A375 (cell line): ENCODE measurements around the gene SEC23B. TPM values are rescaled to one million over a fixed set of nuclear protein-coding genes. Genes with fewer than 3 reads are reported as not detected.

Source experiments
- small RNA-seq: library from RNA; depleted of rRNA; stranded (forward); fragments of <200 nt; gene quantifications from one replicate; pipeline ENCODE3, GENCODE V24; 2014
- total RNA-seq: library from RNA; depleted of rRNA; stranded (reverse); fragments of >200 nt; shearing (Covaris generic); gene quantifications from 2 replicates; pipeline ENCODE4 v1.2.3, GENCODE V29; 2014; rRNA removed

The SEC23B gene
- 56.8 and 62.0 TPM in 2 replicates for total RNA-seq

DNA sequence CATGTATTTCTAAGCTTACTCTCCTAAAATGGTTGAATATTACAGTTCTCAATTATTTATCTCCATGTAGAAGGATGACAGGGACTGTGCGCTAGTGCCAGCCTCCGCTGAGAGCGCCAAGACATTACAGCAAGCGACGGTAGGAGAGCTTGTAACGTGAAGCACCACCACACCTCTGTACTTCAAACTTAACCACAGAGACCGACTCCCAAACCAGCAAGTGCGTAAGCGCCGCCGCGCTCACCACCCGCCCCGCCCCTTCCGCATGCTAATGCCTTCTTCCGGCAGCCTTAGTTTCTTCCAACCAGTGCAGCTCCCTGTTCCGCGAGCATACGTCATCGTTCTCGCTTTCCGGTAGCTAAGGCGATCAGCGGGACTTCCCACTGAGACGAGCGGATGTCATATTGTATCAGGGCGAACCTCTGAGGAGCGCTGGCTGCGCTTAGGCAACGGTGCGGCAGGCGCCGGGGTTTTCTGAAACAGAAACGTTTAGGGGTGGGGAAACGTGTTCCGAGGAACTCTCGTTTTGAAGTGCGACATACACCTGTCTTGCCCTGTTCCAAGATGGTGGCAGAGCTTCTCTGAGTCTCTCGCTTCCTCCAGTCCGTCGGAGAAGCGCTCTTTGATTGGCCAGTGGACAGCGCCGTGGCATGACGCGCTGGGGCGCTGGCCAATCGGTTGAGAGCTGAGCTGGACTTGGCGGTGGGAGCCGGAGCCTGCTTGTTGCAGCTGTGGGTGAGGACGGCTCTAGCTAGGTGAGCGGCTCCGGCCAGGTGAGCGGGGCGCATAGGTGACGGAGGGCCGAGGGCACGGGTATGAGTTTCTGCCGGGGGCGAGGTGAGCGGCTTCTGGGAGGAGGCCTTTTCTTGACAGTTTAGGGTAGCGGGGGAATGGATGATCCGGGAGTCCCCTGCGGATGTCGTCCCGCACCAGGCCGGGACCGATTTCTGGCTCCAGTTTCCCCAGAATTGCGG lies at the start of gene SEC23B:
Gene SEC23B, plus strand, starts transcription at position 723 of the 974 bp plus-strand sequence. CDS start 2,896 bp downstream, outside the sequence.

GRCh38 chr20:18466894-18467730 lies 40.6 kb upstream of the SEC23B start, which contains the start of the genes DZANK1 and POLR3F:
TSS of gene DZANK1 (minus strand) at chr20:18467030. CDS start at chr20:18465358, 1,672 bp downstream.
TSS of gene POLR3F (plus strand) at chr20:18467390. CDS start at chr20:18467507, 117 bp downstream.

GRCh38 chr20:18496740-18497592 lies 10.8 kb upstream of the SEC23B start, which contains the start of gene RBBP9:
TSS of gene RBBP9 (minus strand) at chr20:18497225. CDS start at chr20:18497167, 58 bp downstream.

GRCh38 chr20:18566892-18567738 lies 59.4 kb downstream of the SEC23B start, which contains the start of gene SMIM26:
TSS of gene SMIM26 (plus strand) at chr20:18567432. CDS start at chr20:18567479, 47 bp downstream.

DNA sequence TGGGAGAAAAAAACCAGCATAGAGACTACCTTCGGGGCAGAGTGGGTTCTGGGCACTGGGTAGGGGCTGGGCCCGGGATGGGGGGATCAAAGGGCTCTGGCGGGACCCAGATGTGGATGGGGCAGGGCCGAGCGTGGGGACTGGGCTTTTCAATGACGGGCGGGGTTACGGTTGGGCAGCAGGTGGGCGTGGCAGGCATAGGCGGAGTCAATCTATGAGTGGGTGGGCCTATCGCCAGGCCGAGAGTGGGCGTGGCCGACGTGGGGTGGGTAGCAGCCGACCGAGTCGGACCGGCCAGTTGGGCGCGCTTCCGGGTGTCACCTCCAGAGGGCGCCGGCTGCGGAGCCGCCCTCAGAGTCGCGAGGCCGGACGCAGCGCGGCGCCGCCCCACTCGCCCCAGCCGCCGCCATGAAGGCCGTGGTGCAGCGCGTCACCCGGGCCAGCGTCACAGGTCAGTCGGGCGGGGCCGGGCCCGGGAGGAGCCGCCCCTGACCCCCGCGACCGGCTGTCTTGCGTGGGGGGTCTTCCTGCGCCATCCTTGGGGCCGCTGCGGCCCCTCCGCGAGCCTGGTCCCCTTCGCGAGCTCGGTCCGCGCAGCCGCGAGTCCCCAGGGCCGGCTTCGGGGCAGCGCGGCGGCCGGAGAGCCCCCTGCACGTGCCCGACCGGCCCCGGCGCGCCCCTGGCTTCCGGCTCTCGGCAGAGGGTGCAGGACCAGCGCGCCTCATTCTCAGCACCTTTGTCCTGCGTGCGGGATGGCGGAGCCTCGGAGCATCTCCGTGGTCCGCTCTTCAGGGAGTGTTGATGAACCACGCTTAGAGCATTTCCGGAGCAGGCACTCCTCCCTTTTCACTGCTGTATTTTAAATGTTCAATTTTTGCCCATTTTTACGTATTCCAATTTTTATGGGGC lies 80.2 kb downstream of the SEC23B start, which contains the start of gene DTD1:
Gene DTD1, plus strand, starts transcription at position 390 of the 909 bp plus-strand sequence. Its CDS starts 19 bp downstream, at position 409.

Small RNA genes lying within 50 kb of the gene (small RNA-seq; reads per million reads assigned to genes)
- gene MIR3192 (not detected), gene RN7SL638P (not detected), gene RNU6ATAC34P (not detected)

Other genes with a start within 250 kb of the SEC23B start
- 12.4 and 14.1 TPM in 2 replicates for gene ZNF133, start 219.4 kb upstream of the SEC23B start, total RNA-seq
- gene DZANK1, start 40.9 kb upstream of the SEC23B start, total RNA-seq, result 1.3 and 1.5 TPM in 2 replicates
- 17.8 and 18.5 TPM in 2 replicates for gene POLR3F, start 40.5 kb upstream of the SEC23B start, total RNA-seq
- gene RBBP9, start 10.7 kb upstream of the SEC23B start, total RNA-seq, result 11.5 and 11.9 TPM in 2 replicates
- gene SMIM26, start 59.5 kb downstream of the SEC23B start, total RNA-seq, result 85.1 and 88.3 TPM in 2 replicates
- gene DTD1, start 80.1 kb downstream of the SEC23B start, total RNA-seq, result 126 and 130 TPM in 2 replicates